OCI-LY1 (cell line): Measurements from ENCODE around the gene LMF2.

Experiments
- EZH2 ChIP-seq: fragments of 200-600 bp; sonication (generic), shearing (Covaris generic); IDR thresholded peaks from 2 replicates; pipeline ENCODE4 v1.8.0; 2017; ENCODE audit warnings: borderline replicate concordance, mixed run types, mild to moderate bottlenecking, antibody characterized with exemption, low read length, moderate library complexity, mixed read lengths
- TF ChIP-seq, protein P1 (sequence below): fragments of 200-600 bp; sonication (generic), shearing (Covaris generic); IDR thresholded peaks from 2 replicates; pipeline ENCODE4 v1.5.1; 2017; ENCODE audit warnings: mild to moderate bottlenecking, antibody characterized with exemption, low read length, moderate library complexity, mixed read lengths

DNA sequence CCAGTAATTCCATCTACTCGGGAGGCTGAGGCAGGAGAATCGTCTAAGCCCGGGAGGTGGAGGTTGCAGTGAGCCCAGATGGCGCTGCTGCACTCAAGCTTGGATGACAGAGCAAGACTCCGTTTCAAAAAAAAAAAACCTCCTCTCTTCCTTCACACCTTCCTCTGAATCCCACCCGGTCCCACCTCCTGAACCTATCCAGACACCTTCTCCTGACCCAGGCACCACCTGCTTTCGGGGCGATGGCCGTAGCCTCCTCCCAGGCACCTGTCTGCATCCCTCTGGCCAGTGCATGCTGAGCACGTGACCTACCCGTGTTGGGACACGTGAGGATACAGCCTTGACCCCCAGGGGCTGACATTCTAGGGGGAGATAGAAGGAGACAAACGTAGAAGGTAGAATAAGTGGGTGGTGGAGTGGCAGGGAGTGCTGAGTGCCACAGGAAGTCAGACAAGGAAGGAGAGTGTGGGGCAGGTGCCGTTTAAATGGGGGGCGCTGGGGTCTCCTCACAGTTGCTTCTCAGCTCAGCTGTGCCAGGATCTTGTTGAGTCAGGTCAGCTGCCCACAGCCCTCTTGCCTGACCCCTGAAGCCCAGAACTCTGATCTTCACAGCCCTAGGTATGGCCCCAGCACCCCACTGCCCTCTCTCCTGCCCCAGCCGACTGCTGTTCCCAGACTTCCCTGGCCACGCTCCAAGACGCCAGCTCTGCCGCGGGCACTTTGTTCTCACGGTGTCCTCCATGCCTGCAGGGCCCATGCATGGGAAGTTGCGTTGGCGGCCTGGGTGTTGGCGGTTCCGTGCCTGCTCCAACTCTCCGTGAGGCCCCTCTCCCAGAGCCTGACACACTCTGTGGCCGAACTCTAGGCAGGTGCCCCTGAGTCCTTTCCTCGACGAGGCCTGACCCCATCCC, 22.0 kb downstream of the LMF2 start:
- no peak for TF ChIP-seq EZH2
- TF ChIP-seq, protein P1, sequence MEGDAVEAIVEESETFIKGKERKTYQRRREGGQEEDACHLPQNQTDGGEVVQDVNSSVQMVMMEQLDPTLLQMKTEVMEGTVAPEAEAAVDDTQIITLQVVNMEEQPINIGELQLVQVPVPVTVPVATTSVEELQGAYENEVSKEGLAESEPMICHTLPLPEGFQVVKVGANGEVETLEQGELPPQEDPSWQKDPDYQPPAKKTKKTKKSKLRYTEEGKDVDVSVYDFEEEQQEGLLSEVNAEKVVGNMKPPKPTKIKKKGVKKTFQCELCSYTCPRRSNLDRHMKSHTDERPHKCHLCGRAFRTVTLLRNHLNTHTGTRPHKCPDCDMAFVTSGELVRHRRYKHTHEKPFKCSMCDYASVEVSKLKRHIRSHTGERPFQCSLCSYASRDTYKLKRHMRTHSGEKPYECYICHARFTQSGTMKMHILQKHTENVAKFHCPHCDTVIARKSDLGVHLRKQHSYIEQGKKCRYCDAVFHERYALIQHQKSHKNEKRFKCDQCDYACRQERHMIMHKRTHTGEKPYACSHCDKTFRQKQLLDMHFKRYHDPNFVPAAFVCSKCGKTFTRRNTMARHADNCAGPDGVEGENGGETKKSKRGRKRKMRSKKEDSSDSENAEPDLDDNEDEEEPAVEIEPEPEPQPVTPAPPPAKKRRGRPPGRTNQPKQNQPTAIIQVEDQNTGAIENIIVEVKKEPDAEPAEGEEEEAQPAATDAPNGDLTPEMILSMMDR, result no peak
